SK-N-SH (cell line): Measurements from ENCODE around the gene EFHD2.

ENCODE experiments used
- CHD2 ChIP-seq: fragments of 150-350 bp; IDR thresholded peaks from 2 replicates; pipeline ENCODE4 v1.6.1; 2018; ENCODE audit warnings: low read length; ENCODE audit not compliant: partially characterized antibody
- ELF1 ChIP-seq: IDR thresholded peaks from 2 replicates; pipeline ENCODE4 v1.4.0; 2012
- FOSL2 ChIP-seq: IDR thresholded peaks from 2 replicates; pipeline ENCODE4 v1.4.0; 2012; ENCODE audit warnings: low read depth, mild to moderate bottlenecking, moderate library complexity, borderline replicate concordance
- JUND ChIP-seq: IDR thresholded peaks from 2 replicates; pipeline ENCODE4 v1.4.0; 2012
- POLR2AphosphoS5 ChIP-seq: IDR thresholded peaks from 2 replicates; pipeline ENCODE4 v1.6.1; 2012; ENCODE audit warnings: low read depth, low read length
- RAD21 ChIP-seq: IDR thresholded peaks from 2 replicates; pipeline ENCODE4 v1.6.1; 2012; ENCODE audit warnings: mild to moderate bottlenecking, low read length
- RCOR1 ChIP-seq: fragments of 150-350 bp; IDR thresholded peaks from 2 replicates; pipeline ENCODE4 v1.6.1; 2017; ENCODE audit warnings: antibody characterized with exemption, low read length
- SIN3A ChIP-seq: IDR thresholded peaks from 2 replicates; pipeline ENCODE4 v1.6.1; 2012; ENCODE audit warnings: low read depth, mild to moderate bottlenecking, low read length, moderate library complexity, borderline replicate concordance
- TAF1 ChIP-seq: IDR thresholded peaks from 2 replicates; pipeline ENCODE4 v1.6.1; 2012; ENCODE audit warnings: low read depth, mild to moderate bottlenecking, low read length, moderate library complexity, borderline replicate concordance
- TF ChIP-seq, protein P1 (sequence below): fragments of 200-600 bp; sonication (generic); IDR thresholded peaks from 2 replicates; pipeline ENCODE4 v1.6.1; 2017; ENCODE audit warnings: antibody characterized with exemption, mild to moderate bottlenecking, moderate library complexity
- TF ChIP-seq, protein P2 (sequence below): IDR thresholded peaks from 2 replicates; pipeline ENCODE4; 2012
- TF ChIP-seq, protein P3 (sequence below): IDR thresholded peaks from 2 replicates; pipeline ENCODE4 v1.4.0; 2012; ENCODE audit warnings: low read depth
- TF ChIP-seq, protein P4 (sequence below): IDR thresholded peaks from 2 replicates; pipeline ENCODE4 v1.4.0; 2012; ENCODE audit warnings: low read depth, borderline replicate concordance

DNA sequence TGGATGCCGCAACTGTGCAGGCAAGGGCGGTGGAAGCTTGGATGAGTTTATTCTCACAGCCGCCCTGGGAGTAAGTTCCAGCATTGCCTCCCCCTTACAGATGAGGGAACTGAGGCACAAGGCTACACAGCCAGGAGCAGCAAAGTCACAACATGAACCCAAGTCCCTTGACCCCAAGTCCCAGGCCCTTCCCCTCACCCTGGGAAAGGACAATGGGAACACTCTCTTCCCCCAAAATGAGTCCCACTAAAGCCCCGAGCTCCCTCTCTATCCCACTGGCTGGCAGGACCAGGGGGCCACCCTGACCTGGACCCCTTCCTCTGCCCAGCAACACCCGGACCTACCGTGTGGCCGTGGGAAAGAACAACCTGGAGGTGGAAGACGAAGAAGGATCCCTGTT is 32.4 kb downstream of the EFHD2 start:
- TF ChIP-seq FOSL2, result no peak
- TF ChIP-seq, protein P1, sequence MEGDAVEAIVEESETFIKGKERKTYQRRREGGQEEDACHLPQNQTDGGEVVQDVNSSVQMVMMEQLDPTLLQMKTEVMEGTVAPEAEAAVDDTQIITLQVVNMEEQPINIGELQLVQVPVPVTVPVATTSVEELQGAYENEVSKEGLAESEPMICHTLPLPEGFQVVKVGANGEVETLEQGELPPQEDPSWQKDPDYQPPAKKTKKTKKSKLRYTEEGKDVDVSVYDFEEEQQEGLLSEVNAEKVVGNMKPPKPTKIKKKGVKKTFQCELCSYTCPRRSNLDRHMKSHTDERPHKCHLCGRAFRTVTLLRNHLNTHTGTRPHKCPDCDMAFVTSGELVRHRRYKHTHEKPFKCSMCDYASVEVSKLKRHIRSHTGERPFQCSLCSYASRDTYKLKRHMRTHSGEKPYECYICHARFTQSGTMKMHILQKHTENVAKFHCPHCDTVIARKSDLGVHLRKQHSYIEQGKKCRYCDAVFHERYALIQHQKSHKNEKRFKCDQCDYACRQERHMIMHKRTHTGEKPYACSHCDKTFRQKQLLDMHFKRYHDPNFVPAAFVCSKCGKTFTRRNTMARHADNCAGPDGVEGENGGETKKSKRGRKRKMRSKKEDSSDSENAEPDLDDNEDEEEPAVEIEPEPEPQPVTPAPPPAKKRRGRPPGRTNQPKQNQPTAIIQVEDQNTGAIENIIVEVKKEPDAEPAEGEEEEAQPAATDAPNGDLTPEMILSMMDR, result no peak
- no peak for TF ChIP-seq ELF1
- no peak for TF ChIP-seq TAF1
- TF ChIP-seq RCOR1, result no peak
- TF ChIP-seq JUND, result no peak
- no peak for TF ChIP-seq RAD21
- TF ChIP-seq SIN3A, result no peak
- TF ChIP-seq, protein P2, sequence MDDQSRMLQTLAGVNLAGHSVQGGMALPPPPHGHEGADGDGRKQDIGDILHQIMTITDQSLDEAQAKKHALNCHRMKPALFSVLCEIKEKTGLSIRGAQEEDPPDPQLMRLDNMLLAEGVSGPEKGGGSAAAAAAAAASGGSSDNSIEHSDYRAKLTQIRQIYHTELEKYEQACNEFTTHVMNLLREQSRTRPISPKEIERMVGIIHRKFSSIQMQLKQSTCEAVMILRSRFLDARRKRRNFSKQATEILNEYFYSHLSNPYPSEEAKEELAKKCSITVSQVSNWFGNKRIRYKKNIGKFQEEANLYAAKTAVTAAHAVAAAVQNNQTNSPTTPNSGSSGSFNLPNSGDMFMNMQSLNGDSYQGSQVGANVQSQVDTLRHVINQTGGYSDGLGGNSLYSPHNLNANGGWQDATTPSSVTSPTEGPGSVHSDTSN, result no peak
- TF ChIP-seq CHD2, result no peak
- TF ChIP-seq, protein P3, sequence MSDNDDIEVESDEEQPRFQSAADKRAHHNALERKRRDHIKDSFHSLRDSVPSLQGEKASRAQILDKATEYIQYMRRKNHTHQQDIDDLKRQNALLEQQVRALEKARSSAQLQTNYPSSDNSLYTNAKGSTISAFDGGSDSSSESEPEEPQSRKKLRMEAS, result no peak
- TF ChIP-seq, protein P4, sequence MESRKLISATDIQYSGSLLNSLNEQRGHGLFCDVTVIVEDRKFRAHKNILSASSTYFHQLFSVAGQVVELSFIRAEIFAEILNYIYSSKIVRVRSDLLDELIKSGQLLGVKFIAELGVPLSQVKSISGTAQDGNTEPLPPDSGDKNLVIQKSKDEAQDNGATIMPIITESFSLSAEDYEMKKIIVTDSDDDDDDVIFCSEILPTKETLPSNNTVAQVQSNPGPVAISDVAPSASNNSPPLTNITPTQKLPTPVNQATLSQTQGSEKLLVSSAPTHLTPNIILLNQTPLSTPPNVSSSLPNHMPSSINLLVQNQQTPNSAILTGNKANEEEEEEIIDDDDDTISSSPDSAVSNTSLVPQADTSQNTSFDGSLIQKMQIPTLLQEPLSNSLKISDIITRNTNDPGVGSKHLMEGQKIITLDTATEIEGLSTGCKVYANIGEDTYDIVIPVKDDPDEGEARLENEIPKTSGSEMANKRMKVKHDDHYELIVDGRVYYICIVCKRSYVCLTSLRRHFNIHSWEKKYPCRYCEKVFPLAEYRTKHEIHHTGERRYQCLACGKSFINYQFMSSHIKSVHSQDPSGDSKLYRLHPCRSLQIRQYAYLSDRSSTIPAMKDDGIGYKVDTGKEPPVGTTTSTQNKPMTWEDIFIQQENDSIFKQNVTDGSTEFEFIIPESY, result no peak
- TF ChIP-seq POLR2AphosphoS5, result no peak
